Neural cell (in vitro differentiated cells): ENCODE results near the gene ABHD12.

Experiments used
- EZH2 ChIP-seq: fragments of 200-600, 300-800 bp; shearing (Covaris generic), sonication (generic); IDR thresholded peaks from 2 replicates; pipeline ENCODE4 v1.6.1; 2014; ENCODE audit warnings: antibody characterized with exemption, low read length, borderline replicate concordance, mild to moderate bottlenecking; ENCODE audit not compliant: insufficient read depth, poor library complexity, severe bottlenecking
- MXI1 ChIP-seq: fragments of 450-650 bp; conservative IDR thresholded peaks from 2 replicates; pipeline ENCODE4 v1.6.1; 2014; ENCODE audit warnings: antibody characterized with exemption, mild to moderate bottlenecking; ENCODE audit not compliant: poor library complexity, severe bottlenecking
- POLR2AphosphoS5 ChIP-seq: IDR thresholded peaks from 2 replicates; pipeline ENCODE4 v1.6.1; 2012
- TF ChIP-seq, protein P1 (sequence below): fragments of 450-650 bp; IDR thresholded peaks from 2 replicates; pipeline ENCODE4 v1.5.1; 2014; ENCODE audit warnings: antibody characterized with exemption, mild to moderate bottlenecking, moderate library complexity; ENCODE audit not compliant: poor library complexity, severe bottlenecking
- TF ChIP-seq, protein P2 (sequence below): IDR thresholded peaks from 2 replicates; pipeline ENCODE4 v1.6.1; 2012; ENCODE audit warnings: borderline replicate concordance

DNA sequence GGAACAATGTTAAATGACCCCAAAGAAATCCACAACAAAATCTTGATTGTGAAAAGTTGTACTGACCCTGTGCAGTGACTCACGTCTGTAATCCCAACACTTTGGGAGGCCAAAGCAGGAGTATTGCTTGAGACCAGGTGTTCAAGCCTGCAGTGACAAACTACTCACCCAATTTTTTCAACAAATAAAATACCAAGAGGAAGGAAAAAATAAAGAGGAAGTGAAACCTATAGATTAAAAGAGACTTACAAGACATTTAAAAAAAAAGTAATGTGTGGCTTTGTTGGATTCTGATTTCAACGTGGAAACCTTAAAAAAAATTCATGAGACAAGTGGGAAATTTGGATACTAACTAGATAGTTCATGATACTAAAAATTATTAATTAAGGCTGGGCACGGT, 48.7 kb upstream of the ABHD12 start:
- TF ChIP-seq, protein P1, sequence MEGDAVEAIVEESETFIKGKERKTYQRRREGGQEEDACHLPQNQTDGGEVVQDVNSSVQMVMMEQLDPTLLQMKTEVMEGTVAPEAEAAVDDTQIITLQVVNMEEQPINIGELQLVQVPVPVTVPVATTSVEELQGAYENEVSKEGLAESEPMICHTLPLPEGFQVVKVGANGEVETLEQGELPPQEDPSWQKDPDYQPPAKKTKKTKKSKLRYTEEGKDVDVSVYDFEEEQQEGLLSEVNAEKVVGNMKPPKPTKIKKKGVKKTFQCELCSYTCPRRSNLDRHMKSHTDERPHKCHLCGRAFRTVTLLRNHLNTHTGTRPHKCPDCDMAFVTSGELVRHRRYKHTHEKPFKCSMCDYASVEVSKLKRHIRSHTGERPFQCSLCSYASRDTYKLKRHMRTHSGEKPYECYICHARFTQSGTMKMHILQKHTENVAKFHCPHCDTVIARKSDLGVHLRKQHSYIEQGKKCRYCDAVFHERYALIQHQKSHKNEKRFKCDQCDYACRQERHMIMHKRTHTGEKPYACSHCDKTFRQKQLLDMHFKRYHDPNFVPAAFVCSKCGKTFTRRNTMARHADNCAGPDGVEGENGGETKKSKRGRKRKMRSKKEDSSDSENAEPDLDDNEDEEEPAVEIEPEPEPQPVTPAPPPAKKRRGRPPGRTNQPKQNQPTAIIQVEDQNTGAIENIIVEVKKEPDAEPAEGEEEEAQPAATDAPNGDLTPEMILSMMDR, result no peak
- TF ChIP-seq, protein P2, sequence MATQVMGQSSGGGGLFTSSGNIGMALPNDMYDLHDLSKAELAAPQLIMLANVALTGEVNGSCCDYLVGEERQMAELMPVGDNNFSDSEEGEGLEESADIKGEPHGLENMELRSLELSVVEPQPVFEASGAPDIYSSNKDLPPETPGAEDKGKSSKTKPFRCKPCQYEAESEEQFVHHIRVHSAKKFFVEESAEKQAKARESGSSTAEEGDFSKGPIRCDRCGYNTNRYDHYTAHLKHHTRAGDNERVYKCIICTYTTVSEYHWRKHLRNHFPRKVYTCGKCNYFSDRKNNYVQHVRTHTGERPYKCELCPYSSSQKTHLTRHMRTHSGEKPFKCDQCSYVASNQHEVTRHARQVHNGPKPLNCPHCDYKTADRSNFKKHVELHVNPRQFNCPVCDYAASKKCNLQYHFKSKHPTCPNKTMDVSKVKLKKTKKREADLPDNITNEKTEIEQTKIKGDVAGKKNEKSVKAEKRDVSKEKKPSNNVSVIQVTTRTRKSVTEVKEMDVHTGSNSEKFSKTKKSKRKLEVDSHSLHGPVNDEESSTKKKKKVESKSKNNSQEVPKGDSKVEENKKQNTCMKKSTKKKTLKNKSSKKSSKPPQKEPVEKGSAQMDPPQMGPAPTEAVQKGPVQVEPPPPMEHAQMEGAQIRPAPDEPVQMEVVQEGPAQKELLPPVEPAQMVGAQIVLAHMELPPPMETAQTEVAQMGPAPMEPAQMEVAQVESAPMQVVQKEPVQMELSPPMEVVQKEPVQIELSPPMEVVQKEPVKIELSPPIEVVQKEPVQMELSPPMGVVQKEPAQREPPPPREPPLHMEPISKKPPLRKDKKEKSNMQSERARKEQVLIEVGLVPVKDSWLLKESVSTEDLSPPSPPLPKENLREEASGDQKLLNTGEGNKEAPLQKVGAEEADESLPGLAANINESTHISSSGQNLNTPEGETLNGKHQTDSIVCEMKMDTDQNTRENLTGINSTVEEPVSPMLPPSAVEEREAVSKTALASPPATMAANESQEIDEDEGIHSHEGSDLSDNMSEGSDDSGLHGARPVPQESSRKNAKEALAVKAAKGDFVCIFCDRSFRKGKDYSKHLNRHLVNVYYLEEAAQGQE, result no peak
- no peak for TF ChIP-seq EZH2
- no peak for TF ChIP-seq MXI1
- TF ChIP-seq POLR2AphosphoS5, result no peak
